Activated CD4-positive, alpha-beta memory T cell treated with anti-CD3 and anti-CD28 coated beads for 36 hours (primary cell): ENCODE measurements around the gene ACYP1. TPM values are rescaled to one million over a fixed set of nuclear protein-coding genes. Genes with fewer than 3 reads are reported as not detected.
A peak's percentile ranks its signal among the peaks of the same experiment; 100 is the strongest.

Source experiments
- CTCF ChIA-PET: fragments of 350-600 bp; sonication (Branson Sonifier 250); formaldehyde crosslinking; loops from one replicate; lab custom pipeline; 2021; ENCODE audit warnings: antibody characterized with exemption, inconsistent platforms; lab: Charles Lee
- POLR2A ChIA-PET: fragments of 350-600 bp; sonication (Branson Sonifier 250); formaldehyde crosslinking; loops from one replicate; lab custom pipeline; 2021; ENCODE audit warnings: antibody characterized with exemption; lab: Charles Lee
- DNase-seq: peaks from one replicate; pipeline ENCODE4 v3.0.0-alpha.2; 2020
- H3K27ac Mint-ChIP-seq: one replicate; pipeline ENCODE4 v1.8.0; 2021; ENCODE audit warnings: mixed read lengths
- H3K27me3 Mint-ChIP-seq: one replicate; pipeline ENCODE4 v1.8.0; 2021; ENCODE audit warnings: mixed read lengths
- H3K36me3 Mint-ChIP-seq: one replicate; pipeline ENCODE4 v1.8.0; 2021; ENCODE audit warnings: mixed read lengths
- H3K4me1 Mint-ChIP-seq: one replicate; pipeline ENCODE4 v1.8.0; 2021; ENCODE audit warnings: low read depth, mixed read lengths
- H3K4me3 Mint-ChIP-seq: one replicate; pipeline ENCODE4 v1.8.0; 2021; ENCODE audit warnings: mild to moderate bottlenecking, mixed read lengths
- H3K9me3 Mint-ChIP-seq: one replicate; pipeline ENCODE4 v1.8.0; 2021; ENCODE audit warnings: mixed read lengths
- intact Hi-C: fragments of 100-400 bp; cut with micrococcal nuclease; formaldehyde crosslinking; loops from one replicate; pipeline ENCODE4 v1.15.1; 2023
- total RNA-seq, 2 experiments: library from RNA; stranded (reverse); gene quantifications; one replicate each; pipeline ENCODE4 v1.2.3, GENCODE V29; 2021

The ACYP1 gene
- total RNA-seq, 2 experiments from 2014 or later, result 41.3 to 45.8 TPM

DNA sequence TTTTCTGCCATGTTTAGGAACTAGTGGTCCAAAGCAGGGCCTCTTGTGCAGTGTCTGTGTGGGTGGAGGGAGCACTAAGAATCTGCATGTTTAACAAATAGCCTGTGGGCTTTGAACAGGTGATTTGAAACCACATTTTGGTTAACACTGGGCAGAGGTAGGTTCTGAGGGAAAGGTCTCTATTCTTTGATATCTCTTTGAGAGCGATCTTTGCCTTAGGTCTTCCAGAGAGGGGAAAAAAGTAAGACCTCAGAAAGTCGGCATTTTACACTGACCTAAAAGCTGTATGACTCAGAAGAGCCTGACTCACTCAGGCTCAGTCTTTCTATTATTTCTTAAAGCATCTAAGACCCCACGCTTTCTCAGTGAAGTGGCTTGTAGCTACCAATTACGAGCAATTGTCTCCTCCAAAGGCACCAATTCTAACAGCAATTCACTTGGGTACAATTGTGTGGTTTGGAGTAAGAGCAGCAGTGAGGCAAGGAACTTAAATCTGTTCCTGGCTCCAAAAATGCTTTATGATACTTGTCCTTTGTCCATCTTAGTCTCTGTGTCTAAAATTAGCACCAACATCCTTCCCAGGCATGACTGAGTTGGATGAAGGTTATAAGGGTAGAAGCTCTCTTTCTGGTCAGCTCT, 52.3 kb downstream of the ACYP1 start:
- H3K9me3 Mint-ChIP-seq, result no peaks in the 10 kb centered on the region
- ChIA-PET CTCF (interaction anchor here (0.6 to 0.9 kb wide), 3 partner anchors 9 to 67 kb away, joined by 3 read pairs; partner anchors contain the start of gene EIF2B2), POLR2A (no interaction called here)
- no peaks in the 10 kb centered on the region for H3K27me3 Mint-ChIP-seq
- intact Hi-C loops, result loop anchor here (1.0 kb wide), 1 partner anchor 9 kb away; the partner anchor contains the start of gene EIF2B2
- peaks cover 48% of the 10 kb centered on the region for H3K36me3 Mint-ChIP-seq
- peak; percentile 21 for DNase-seq
- H3K4me1 Mint-ChIP-seq, result peaks cover 31% of the 10 kb centered on the region
- no peak overlapping the region for H3K4me3 Mint-ChIP-seq
- peak overlapping the region; percentile 69 for H3K27ac Mint-ChIP-seq

DNA sequence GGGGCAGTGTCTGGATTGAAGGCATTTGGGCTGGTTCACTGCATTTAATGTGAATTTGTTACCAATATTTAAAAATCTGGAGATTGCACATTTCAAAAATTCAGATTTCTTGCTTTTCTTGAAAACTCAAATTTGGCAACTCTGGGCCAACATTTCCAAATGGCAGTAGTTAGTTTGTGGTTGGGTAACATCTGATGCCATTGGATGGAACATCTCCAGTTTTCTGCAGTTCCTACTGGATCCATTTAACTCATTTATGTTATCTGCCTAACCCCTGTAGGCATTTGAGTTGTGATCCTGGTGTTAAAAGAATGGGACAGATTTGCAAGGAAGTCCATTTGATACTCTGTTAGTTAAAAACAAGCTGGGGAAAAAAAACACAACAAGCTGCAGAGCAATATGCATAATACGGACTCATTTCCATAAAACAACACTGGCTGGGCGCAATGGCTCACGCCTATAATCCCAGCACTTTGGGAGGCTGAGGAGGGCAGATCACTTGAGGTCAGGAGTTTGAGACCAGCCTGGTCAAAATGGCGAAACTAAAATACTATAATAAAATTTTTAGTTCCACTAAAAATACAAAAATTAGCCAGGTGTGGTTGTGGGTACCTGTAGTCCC, 53.2 kb downstream of the ACYP1 start:
- Mint-ChIP-seq H3K4me1 (peaks cover 33% of the 10 kb centered on the region), H3K36me3 (peaks cover 53% of the 10 kb centered on the region), H3K27ac (peak overlapping the region; percentile 34), H3K27me3 (no peaks in the 10 kb centered on the region), H3K4me3 (no peak overlapping the region), H3K9me3 (no peaks in the 10 kb centered on the region)
- ChIA-PET CTCF (no interaction called here), POLR2A (no interaction called here)
- intact Hi-C loops, result loop anchor here (1.0 kb wide), 1 partner anchor 8 kb away; the partner anchor contains the start of gene EIF2B2
- no peak for DNase-seq

DNA sequence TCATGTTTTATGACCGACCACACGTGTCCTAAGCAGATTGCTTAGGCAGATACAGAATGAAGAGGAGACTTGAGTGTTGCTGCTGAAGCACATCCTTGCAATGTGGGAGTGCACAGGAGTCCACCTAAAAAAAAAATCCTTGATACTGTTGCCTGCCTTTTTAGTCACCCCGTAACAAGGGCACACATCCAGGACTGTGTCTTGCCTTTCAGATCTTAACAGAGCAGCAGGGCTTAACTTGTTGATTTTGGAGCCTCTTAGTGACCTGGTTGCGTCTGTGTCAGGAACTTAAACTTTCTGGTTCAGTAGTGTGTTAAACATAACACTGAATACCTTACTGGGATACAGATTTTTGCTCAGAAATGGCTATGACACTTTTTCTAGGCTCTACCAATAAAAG, 54.6 kb downstream of the ACYP1 start:
- CTCF ChIA-PET, result no interaction called here
- Mint-ChIP-seq H3K27me3 (no peaks in the 10 kb centered on the region), H3K36me3 (peaks cover 60% of the 10 kb centered on the region), H3K4me1 (peaks cover 45% of the 10 kb centered on the region), H3K27ac (peak overlapping the region; percentile 18), H3K4me3 (no peak overlapping the region), H3K9me3 (no peaks in the 10 kb centered on the region)
- DNase-seq, result no peak
- intact Hi-C loops, result loop anchor here (10.0 kb wide), 1 partner anchor 124 kb away; the partner anchor contains the start of gene DLST
- POLR2A ChIA-PET, result no interaction called here

DNA sequence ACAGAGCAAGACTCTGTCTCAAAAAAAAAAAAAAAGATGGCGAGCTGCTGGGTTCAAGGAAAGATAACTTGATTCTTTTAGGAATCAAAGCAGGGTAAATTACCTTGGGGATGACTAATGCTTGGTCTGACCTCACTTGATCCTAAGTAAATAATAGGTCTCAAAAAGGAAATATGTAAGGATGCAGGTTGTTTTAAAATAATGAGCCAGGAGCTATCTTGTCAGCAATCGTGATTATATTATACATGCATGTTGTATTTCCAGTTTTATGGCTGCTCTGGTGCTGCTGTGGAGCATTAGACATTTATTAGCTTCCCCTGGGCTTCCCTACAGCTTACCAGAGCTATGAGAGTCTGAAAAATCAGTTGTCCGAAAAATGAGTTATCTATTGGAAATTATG, 58.5 kb downstream of the ACYP1 start:
- ChIA-PET POLR2A (no interaction called here), CTCF (no interaction called here)
- Mint-ChIP-seq H3K9me3 (peaks cover 4% of the 10 kb centered on the region), H3K27me3 (no peaks in the 10 kb centered on the region), H3K4me3 (no peak overlapping the region), H3K27ac (no peak overlapping the region), H3K4me1 (peaks cover 41% of the 10 kb centered on the region), H3K36me3 (peaks cover 51% of the 10 kb centered on the region)
- intact Hi-C loops, result loop anchor here (10.0 kb wide), 1 partner anchor 121 kb away; the partner anchor contains the start of gene DLST
- DNase-seq, result no peak

DNA sequence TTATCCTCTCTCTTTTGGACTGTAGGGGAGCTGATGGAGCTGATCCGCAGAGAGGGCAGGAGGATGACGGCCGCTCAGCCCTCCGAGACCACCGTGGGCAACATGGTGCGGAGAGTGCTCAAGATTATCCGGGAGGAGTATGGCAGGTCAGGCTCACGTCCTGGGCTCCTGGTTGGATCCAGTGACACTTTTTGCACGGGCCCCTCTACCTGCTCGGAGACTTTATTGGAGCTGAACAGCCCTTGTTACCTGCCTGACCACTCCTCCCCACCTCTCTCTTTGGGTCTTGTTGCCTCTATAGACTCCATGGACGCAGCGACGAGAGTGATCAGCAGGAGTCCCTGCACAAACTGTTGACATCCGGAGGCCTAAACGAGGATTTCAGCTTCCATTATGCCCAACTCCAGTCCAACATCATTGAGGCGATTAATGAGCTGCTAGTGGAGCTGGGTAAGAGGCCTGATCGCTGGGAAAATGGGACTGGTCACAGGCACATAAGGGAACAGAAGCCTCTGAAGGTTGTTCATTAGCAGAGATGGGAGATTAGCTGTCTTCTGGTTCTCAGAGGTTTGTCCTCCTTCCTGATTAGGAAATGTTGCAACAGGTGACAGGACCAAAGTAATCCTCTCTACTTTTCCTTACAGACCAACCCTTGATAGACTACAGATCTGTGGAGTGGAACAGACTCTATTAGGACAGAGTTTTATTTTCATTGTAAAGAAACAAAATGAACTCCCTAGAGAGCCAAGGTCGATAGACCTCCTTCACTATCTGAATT, 60.4 kb downstream of the ACYP1 start:
- peaks cover 4% of the 10 kb centered on the region for H3K9me3 Mint-ChIP-seq
- intact Hi-C loops, result loop anchor here (2.0 to 10.0 kb wide), 5 partner anchors 43 to 289 kb away; partner anchors contain the start of gene DLST
- peak overlapping the region; percentile 98 for H3K4me3 Mint-ChIP-seq
- ChIA-PET POLR2A (interaction anchor here (0.6 kb wide), 1 partner anchor 66 kb away, joined by 3 read pairs; the partner anchor contains the start of gene ZC2HC1C), CTCF (interaction anchor here (0.6 to 1.8 kb wide), 8 partner anchors 8 to 143 kb away, joined by 3 to 6 read pairs (median 4); no protein-coding TSS in a partner anchor)
- H3K27me3 Mint-ChIP-seq, result no peaks in the 10 kb centered on the region
- H3K4me1 Mint-ChIP-seq, result peaks cover 34% of the 10 kb centered on the region
- peaks cover 37% of the 10 kb centered on the region for H3K36me3 Mint-ChIP-seq
- peak overlapping the region; percentile 79 for H3K27ac Mint-ChIP-seq
- peak; percentile 14 for DNase-seq

Other genes with a start within 250 kb of the ACYP1 start
- gene PROX2, start 187.9 kb downstream of the ACYP1 start, total RNA-seq, result under 1 TPM; 0.19 to 0.33 TPM
- 100 to 1,000 TPM; 132 to 137 TPM for gene DLST, start 182.1 kb downstream of the ACYP1 start, total RNA-seq
- gene RPS6KL1, start 140.8 kb downstream of the ACYP1 start, total RNA-seq, result 1 to 10 TPM; 4.2 to 4.9 TPM
- under 1 TPM in 1 of 2 experiments, not detected in 1; 0.10 TPM for gene PGF, start 108.4 kb downstream of the ACYP1 start, total RNA-seq
- gene EIF2B2, start 61.1 kb downstream of the ACYP1 start, total RNA-seq, result 10 to 100 TPM; 61.9 to 62.6 TPM
- gene MLH3, start 12.6 kb downstream of the ACYP1 start, total RNA-seq, result 10 to 100 TPM; 19.7 to 21.2 TPM
- gene ZC2HC1C, start 5.6 kb upstream of the ACYP1 start, total RNA-seq, result 1 to 10 TPM; 1.4 to 2.1 TPM
- 10 to 100 TPM; 51.8 to 56.4 TPM for gene NEK9, start 63.0 kb upstream of the ACYP1 start, total RNA-seq
- 100 to 1,000 TPM; 189 to 201 TPM for gene TMED10, start 112.6 kb upstream of the ACYP1 start, total RNA-seq
- gene FOS, start 214.8 kb upstream of the ACYP1 start, total RNA-seq, result 10 to 100 TPM; 21.1 to 26.7 TPM